ENCODE measurements around the gene MAN1C1. TPM values are rescaled to one million over a fixed set of nuclear protein-coding genes. Genes with fewer than 3 reads are reported as not detected.
"Not testable (repeated sequence)": the region's sequence is repeated elsewhere in the genome, so short reads cannot be mapped to it uniquely, and the experiment has no call there.

The MAN1C1 gene
- total RNA-seq, 1 donor from 2014 or later: 6.8 TPM

GRCh38 chr1:25598879-25599278, 17.7 kb upstream of the MAN1C1 start:
- Mint-ChIP-seq H3K27ac (no peak overlapping the region), H3K36me3 (no peaks in the 10 kb centered on the region), H3K4me1 (no peaks in the 10 kb centered on the region), H3K27me3 (ENCODE audit: insufficient read depth, low read depth) (peaks cover 12% of the 10 kb centered on the region), H3K4me3 (no peak overlapping the region), H3K9me3 (no peaks in the 10 kb centered on the region)
- no peaks in the 10 kb centered on the region for H3K36me3 ChIP-seq
- no peak overlapping the region for H3K4me2 ChIP-seq
- no peaks in the 10 kb centered on the region for H3K79me2 ChIP-seq (ENCODE audit: low read depth)
- no peaks in the 10 kb centered on the region for H3K27me3 ChIP-seq
- H2AFZ ChIP-seq (replicated peaks): no peak overlapping the region
- H3K4me1 ChIP-seq: no peaks in the 10 kb centered on the region
- H4K20me1 ChIP-seq (ENCODE audit: low read depth): no peaks in the 10 kb centered on the region
- no peak for DNase-seq (ENCODE audit: low spot score)
- no peaks in the 10 kb centered on the region for H3K9me3 ChIP-seq (ENCODE audit: low read depth)
- H3F3A ChIP-seq (ENCODE audit: low read depth): no peaks in the 10 kb centered on the region
- no peak for TF ChIP-seq EZH2phosphoT487 (IDR thresholded peaks at IDR 0.05)
- no peak for TF ChIP-seq EZH2 (IDR thresholded peaks at IDR 0.05)
- TF ChIP-seq CTCF (IDR thresholded peaks at IDR 0.05): no peak
- no peak overlapping the region for H3K27ac ChIP-seq
- no peak overlapping the region for H3K4me3 ChIP-seq
- no peak overlapping the region for H3K9ac ChIP-seq

GRCh38 chr1:25599969-25600610, 16.5 kb upstream of the MAN1C1 start:
- Histone ChIP-seq H3K4me1 (no peaks in the 10 kb centered on the region), H3F3A (ENCODE audit: low read depth) (no peaks in the 10 kb centered on the region), H3K27me3 (no peaks in the 10 kb centered on the region), H3K9ac (no peak overlapping the region), H3K27ac (no peak overlapping the region), H4K20me1 (ENCODE audit: low read depth) (no peaks in the 10 kb centered on the region), H3K36me3 (no peaks in the 10 kb centered on the region), H3K4me2 (no peak overlapping the region), H3K4me3 (no peak overlapping the region), H3K9me3 (ENCODE audit: low read depth) (no peaks in the 10 kb centered on the region), H2AFZ (replicated peaks) (no peak overlapping the region), H3K79me2 (ENCODE audit: low read depth) (no peaks in the 10 kb centered on the region)
- H3K36me3 Mint-ChIP-seq: no peaks in the 10 kb centered on the region
- TF ChIP-seq CTCF (IDR thresholded peaks at IDR 0.05): no peak
- no peak for TF ChIP-seq EZH2phosphoT487 (IDR thresholded peaks at IDR 0.05)
- TF ChIP-seq EZH2 (IDR thresholded peaks at IDR 0.05): no peak
- H3K27me3 Mint-ChIP-seq (ENCODE audit: insufficient read depth, low read depth): peaks cover 16% of the 10 kb centered on the region
- H3K4me3 Mint-ChIP-seq: no peak overlapping the region
- no peaks in the 10 kb centered on the region for H3K4me1 Mint-ChIP-seq
- no peak overlapping the region for H3K27ac Mint-ChIP-seq
- H3K9me3 Mint-ChIP-seq: no peaks in the 10 kb centered on the region
- DNase-seq (ENCODE audit: low spot score): no peak

GRCh38 chr1:25600971-25601699, 15.5 kb upstream of the MAN1C1 start:
- H4K20me1 ChIP-seq (ENCODE audit: low read depth); H3K4me3 Mint-ChIP-seq; DNase-seq (ENCODE audit: low spot score); H3K9ac ChIP-seq; H3K79me2 ChIP-seq (ENCODE audit: low read depth); H3K27ac Mint-ChIP-seq; H3K9me3 ChIP-seq (ENCODE audit: low read depth); H3F3A ChIP-seq (ENCODE audit: low read depth); H3K27ac ChIP-seq; H3K36me3 ChIP-seq; H3K4me1 ChIP-seq; H3K9me3 Mint-ChIP-seq; H3K36me3 Mint-ChIP-seq; H3K27me3 ChIP-seq; H2AFZ ChIP-seq (replicated peaks); H3K4me3 ChIP-seq; H3K4me2 ChIP-seq; H3K4me1 Mint-ChIP-seq: not testable (repeated sequence)
- peaks cover 20% of the 10 kb centered on the region for H3K27me3 Mint-ChIP-seq (ENCODE audit: insufficient read depth, low read depth)

GRCh38 chr1:25603779-25604538, 12.6 kb upstream of the MAN1C1 start:
- H3K79me2 ChIP-seq (ENCODE audit: low read depth); H3K9me3 ChIP-seq (ENCODE audit: low read depth); H3K4me1 Mint-ChIP-seq; H3K36me3 ChIP-seq; H2AFZ ChIP-seq (replicated peaks); H3K27me3 ChIP-seq; H3K4me3 Mint-ChIP-seq; H3K36me3 Mint-ChIP-seq; H3K9ac ChIP-seq; H3K9me3 Mint-ChIP-seq; H4K20me1 ChIP-seq (ENCODE audit: low read depth); H3K27ac Mint-ChIP-seq; DNase-seq (ENCODE audit: low spot score); H3K4me1 ChIP-seq; H3K4me2 ChIP-seq; H3K4me3 ChIP-seq; H3K27ac ChIP-seq; H3F3A ChIP-seq (ENCODE audit: low read depth): not testable (repeated sequence)
- peaks cover 17% of the 10 kb centered on the region for H3K27me3 Mint-ChIP-seq (ENCODE audit: insufficient read depth, low read depth)

Measured in neural progenitor cell (in vitro differentiated cells).